Heart right ventricle (tissue), 16 donors: Measurements from ENCODE around the gene FBXO2. TPM values are rescaled to one million over a fixed set of nuclear protein-coding genes. Genes with fewer than 3 reads are reported as not detected.
A peak's percentile ranks its signal among the peaks of the same experiment; 100 is the strongest.

ENCODE experiments used
- ATAC-seq, 8 donors: fragments of 200-7000 bp; cut with Tn5 transposase; one replicate each; pipeline ENCODE4 v1.9.1; 2020; ENCODE audit warnings: mild to moderate bottlenecking in 8 of 8, moderate library complexity in 8 of 8, moderate number of reproducible peaks in 1 of 8
- DNase-seq, 2 donors: peaks; one replicate each; pipeline ENCODE4 v3.0.0-alpha.2; 2020
- H3K27ac ChIP-seq, 10 donors: fragments of 200-600 bp; sonication (generic) in 2 of 10; one replicate each; pipeline versions ENCODE4 v1.5.0 to v1.8.0; 2020 to 2022; ENCODE audit warnings: mild to moderate bottlenecking in 3 of 10
- H3K27me3 ChIP-seq, 7 donors: fragments of 200-600 bp; one replicate each; pipeline ENCODE4 v1.8.0; 2021 to 2022; ENCODE audit warnings: mild to moderate bottlenecking in 2 of 7
- H3K36me3 ChIP-seq, 9 donors: fragments of 200-600 bp; sonication (generic) in 1 of 9; one replicate each; pipeline versions ENCODE4 v1.5.0 to v1.8.0; 2020 to 2022; ENCODE audit warnings: mild to moderate bottlenecking in 2 of 9
- H3K4me1 ChIP-seq, 9 donors: fragments of 200-600 bp; sonication (generic) in 1 of 9; one replicate each; pipeline versions ENCODE4 v1.5.0 to v1.8.0; 2020 to 2022; ENCODE audit warnings: mild to moderate bottlenecking in 4 of 9
- H3K4me3 ChIP-seq, 10 donors: fragments of 200-600 bp; sonication (generic) in 2 of 10; one replicate each; pipeline versions ENCODE4 v1.5.0 to v1.8.0; 2020 to 2022; ENCODE audit warnings: mild to moderate bottlenecking in 7 of 10, moderate library complexity in 2 of 10
- H3K9me3 ChIP-seq, 11 donors: fragments of 200-600 bp in 10 of 11; sonication (generic) in 2 of 11; one replicate each; pipeline versions ENCODE4 v1.5.0 to v1.8.0; 2013 to 2022; ENCODE audit warnings: mild to moderate bottlenecking in 2 of 11, control low read depth in 1 of 11, moderate library complexity in 1 of 11
- WGBS, 2 donors: extraction: QIAGEN DNeasy Blood & Tissue Kit; methylation state at CpG; one replicate each; pipeline ENCODE4 v1.1.7; 2013; ENCODE audit warnings: inconsistent platforms in 1 of 2; 5-methylcytosine and 5-hydroxymethylcytosine counted together
- intact Hi-C, 10 donors: fragments of 100-400 bp; cut with DNase I; formaldehyde crosslinking; loops; one replicate each; pipeline versions ENCODE4 v1.11.1 to v1.14.2; 2022
- polyA plus RNA-seq, 2 donors: library from polyadenylated mRNA; stranded (reverse); fragments of 200-250 nt; gene quantifications; one replicate each; pipeline ENCODE4 v1.2.3, GENCODE V29; 2013
- total RNA-seq, 10 donors: library from RNA; stranded (reverse); fragmentation: NEBNext Ultra II Directional in 3 of 10; extraction: Animal tissue kit (Norgen Biotek cat#: 25700) in 3 of 10; gene quantifications; one replicate each; pipeline versions ENCODE4 v1.2.1 to v1.2.4, GENCODE V29; 2021 to 2023
- TF ChIP-seq, protein P1 (sequence below), 9 donors: fragments of 200-600 bp; sonication (generic) in 2 of 9; IDR thresholded peaks; one replicate each; pipeline versions ENCODE4 v1.5.0 to v1.8.0; 2021 to 2022; ENCODE audit warnings: antibody characterized with exemption in 9 of 9, mild to moderate bottlenecking in 5 of 9, moderate library complexity in 1 of 9
- donor health status: Arrhythmogenic right ventricular cardiomyopathy.
- donor health status: ischemic (EF 13 %, LVEDD 7.1; RV severe dilation, severe dysfunction).
- donor health status: healthy with polysubstance abuse.
- donor health status: DM: no; HTN: yes; CAD: no.
- donor health status: DM: no; HTN: no; CAD: no.
- donor health status: ischemic (EF 25% LVEDD 6.9; RV normal size, moderate dysfunction).
- donor health status: ischemic (EF 25% LVEDD 5.7; RV mildly dilated, moderate dysfunction).
- donor health status: healthy.
- donor health status: DM: yes; HTN: yes; CAD: no.
- donor health status: Ischemic cardiomyopathy.
- donor health status: ischemic (EF 35%, LVEDD 5.7; RV mildly dilated, moderate dysfunction).
- donor health status: nonischemic (EF 11% LVEDD 7.7; RV severe dilation, severe dysfunction).
- donor health status: DM: yes; HTN: yes; CAD: no.
- donor health status: PGD.
- donor health status: ischemic (EF 29% LVEDD 5.4; RV normal size, mild dysfunction).
- donor health status: nonischemic (EF 23%, LVEDD 6.1; RV moderate dilation, normal function).

Gene FBXO2
- total and polyA plus RNA-seq, 12 donors, result 0.70 to 5.5 (median 2.0) TPM

DNA sequence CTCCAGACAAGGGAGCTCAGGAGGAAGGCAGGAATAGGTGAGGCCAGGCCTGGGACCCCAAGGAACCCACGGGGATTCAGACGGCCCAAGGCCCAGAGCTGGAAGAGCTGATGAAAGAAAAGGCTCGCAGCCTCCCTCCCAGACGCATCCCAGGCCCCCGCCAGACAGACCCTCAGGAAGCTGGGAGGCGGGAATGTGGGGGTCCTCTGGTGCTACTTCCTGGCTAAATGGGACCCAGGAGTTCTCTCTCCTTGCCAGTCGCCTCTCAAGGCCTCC, 430 bp downstream of the FBXO2 start:
- TF ChIP-seq, protein P1, sequence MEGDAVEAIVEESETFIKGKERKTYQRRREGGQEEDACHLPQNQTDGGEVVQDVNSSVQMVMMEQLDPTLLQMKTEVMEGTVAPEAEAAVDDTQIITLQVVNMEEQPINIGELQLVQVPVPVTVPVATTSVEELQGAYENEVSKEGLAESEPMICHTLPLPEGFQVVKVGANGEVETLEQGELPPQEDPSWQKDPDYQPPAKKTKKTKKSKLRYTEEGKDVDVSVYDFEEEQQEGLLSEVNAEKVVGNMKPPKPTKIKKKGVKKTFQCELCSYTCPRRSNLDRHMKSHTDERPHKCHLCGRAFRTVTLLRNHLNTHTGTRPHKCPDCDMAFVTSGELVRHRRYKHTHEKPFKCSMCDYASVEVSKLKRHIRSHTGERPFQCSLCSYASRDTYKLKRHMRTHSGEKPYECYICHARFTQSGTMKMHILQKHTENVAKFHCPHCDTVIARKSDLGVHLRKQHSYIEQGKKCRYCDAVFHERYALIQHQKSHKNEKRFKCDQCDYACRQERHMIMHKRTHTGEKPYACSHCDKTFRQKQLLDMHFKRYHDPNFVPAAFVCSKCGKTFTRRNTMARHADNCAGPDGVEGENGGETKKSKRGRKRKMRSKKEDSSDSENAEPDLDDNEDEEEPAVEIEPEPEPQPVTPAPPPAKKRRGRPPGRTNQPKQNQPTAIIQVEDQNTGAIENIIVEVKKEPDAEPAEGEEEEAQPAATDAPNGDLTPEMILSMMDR (IDR thresholded peaks at IDR 0.05), result no peak
- Histone ChIP-seq H3K36me3 (peaks cover 0 to 20% (median 3%) of the 10 kb centered on the region in 9 donors), H3K4me3 (peak overlapping the region in 9 of 10 donors; percentile 56 to 77 (median 66)), H3K4me1 (peaks cover 4 to 39% (median 25%) of the 10 kb centered on the region in 9 donors), H3K27me3 (peaks cover 3 to 47% (median 18%) of the 10 kb centered on the region in 7 donors), H3K9me3 (no peaks in the 10 kb centered on the region), H3K27ac (peak overlapping the region in 1 of 10 donors; percentile 15)
- intact Hi-C loops, result loop anchor here in 4 of 10 donors (2.0 to 5.0 kb wide), 3 partner anchors 64 to 69 kb away; no protein-coding TSS in a partner anchor
- ATAC-seq (no peak), DNase-seq (no peak)
- 61% methylated on average over 7 of the region's 7 CpGs for WGBS, 2 donors

DNA sequence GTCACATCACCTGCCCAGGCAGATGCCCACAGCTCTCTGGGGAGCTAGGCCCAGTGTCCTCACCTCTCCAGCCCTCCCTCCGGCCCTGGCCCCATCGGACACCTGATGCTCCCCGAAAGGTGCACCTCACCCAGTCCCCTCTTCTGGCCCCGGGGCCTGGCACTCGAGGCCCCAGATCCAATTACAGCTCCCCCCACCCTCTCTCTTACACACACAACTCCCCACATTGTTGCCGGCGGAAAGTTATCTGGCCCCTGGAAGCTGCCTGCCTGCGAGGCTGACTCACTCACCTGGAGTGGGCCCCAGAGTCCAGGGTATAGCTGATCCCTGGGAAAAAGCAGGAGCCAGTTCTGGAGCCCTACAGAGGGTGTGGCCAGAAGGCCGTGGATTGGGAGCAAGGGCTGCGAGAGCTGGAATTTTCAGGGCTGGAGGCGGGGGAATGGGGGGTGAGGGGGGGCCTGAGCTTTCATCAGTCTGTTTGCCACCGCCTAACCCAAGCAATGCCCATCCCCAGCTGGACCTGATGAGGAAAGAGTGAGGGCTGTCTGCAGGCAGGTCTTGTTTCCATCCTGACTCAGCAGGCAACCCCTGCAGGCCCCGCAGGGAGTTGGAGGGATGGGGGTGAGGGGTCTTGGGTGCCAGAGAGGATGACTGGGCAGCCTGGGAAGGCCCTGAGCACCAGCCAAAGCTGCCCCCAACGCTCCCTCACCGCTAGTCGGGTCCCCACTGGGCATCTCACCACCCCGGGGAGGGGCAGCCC, 948 bp downstream of the FBXO2 start:
- Histone ChIP-seq H3K4me1 (peaks cover 4 to 44% (median 30%) of the 10 kb centered on the region in 9 donors), H3K36me3 (peaks cover 0 to 15% (median 0%) of the 10 kb centered on the region in 9 donors), H3K9me3 (no peaks in the 10 kb centered on the region), H3K27ac (peak overlapping the region in 1 of 10 donors; percentile 15), H3K27me3 (peaks cover 3 to 51% (median 20%) of the 10 kb centered on the region in 7 donors), H3K4me3 (no peak overlapping the region)
- no peak for ATAC-seq
- DNase-seq, result no peak
- 71 to 76% methylated on average over 17 of the region's 17 CpGs for WGBS, 2 donors
- intact Hi-C loops, result loop anchor here in 4 of 10 donors (2.0 to 5.0 kb wide), 3 partner anchors 64 to 69 kb away; no protein-coding TSS in a partner anchor
- TF ChIP-seq, protein P1 (IDR thresholded peaks at IDR 0.05), result no peak

DNA sequence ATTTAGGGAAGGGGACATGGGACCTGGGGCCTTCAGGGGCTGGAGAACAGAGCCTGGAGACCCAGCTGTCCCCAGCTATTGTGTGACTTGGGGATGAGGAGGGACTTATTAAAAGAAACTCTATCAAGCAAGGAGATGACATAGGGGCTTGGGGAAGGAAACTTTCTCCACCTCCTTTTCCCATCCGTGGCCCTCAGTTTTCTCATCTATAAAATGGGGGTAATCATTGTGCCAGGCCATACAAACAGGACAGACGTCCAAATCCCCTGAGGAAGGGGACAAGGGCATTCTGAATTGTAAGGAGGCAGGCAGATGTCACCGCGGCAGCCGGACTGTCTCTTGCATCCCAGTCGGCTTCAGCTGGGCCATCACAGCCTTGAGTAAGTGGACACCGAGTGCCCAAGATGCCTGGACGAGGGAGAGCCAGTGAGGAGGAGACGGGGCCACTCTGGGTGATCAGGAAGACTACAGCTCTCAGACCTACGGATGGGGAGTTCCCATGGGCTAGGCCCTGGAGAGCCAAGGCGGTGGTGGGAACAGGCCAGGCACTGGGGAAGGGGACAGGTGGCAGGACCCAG, 1.9 kb downstream of the FBXO2 start:
- Histone ChIP-seq H3K27me3 (peaks cover 3 to 51% (median 23%) of the 10 kb centered on the region in 7 donors), H3K9me3 (no peaks in the 10 kb centered on the region), H3K27ac (no peak overlapping the region), H3K4me3 (no peak overlapping the region), H3K4me1 (peaks cover 4 to 52% (median 35%) of the 10 kb centered on the region in 9 donors), H3K36me3 (peaks cover 0 to 8% (median 0%) of the 10 kb centered on the region in 9 donors)
- ATAC-seq (no peak), DNase-seq (no peak)
- intact Hi-C loops, result loop anchor here in 4 of 10 donors (2.0 to 5.0 kb wide), 3 partner anchors 65 to 70 kb away; no protein-coding TSS in a partner anchor
- TF ChIP-seq, protein P1 (IDR thresholded peaks at IDR 0.05), result no peak
- 86 to 89% methylated on average over 11 of the region's 11 CpGs for WGBS, 2 donors

DNA sequence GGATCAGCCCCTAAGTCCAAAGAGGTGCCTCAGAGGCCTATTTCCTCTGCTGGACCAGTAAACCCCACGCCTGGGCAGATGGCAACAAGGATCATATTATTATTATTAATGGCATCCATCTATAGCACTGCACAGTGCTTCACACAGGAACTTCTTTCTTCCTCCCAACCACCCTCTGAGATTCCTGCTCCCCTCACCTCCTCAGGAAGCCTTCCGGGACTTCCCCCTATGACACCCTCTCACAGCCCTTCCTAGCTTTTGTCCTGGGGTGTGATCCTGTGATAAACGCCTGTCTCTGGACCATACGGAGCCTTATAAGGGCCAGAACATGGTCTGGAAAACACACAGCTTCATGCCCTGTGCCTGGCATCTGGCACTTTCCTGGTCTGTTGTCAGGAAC, 3.2 kb downstream of the FBXO2 start:
- WGBS, 2 donors, result 84 to 85% methylated on average over 4 of the region's 4 CpGs
- Histone ChIP-seq H3K4me3 (peak overlapping the region in 1 of 10 donors; percentile 28), H3K9me3 (no peaks in the 10 kb centered on the region), H3K27ac (no peak overlapping the region), H3K36me3 (no peaks in the 10 kb centered on the region), H3K27me3 (peaks cover 3 to 51% (median 23%) of the 10 kb centered on the region in 7 donors), H3K4me1 (peaks cover 4 to 51% (median 35%) of the 10 kb centered on the region in 9 donors)
- DNase-seq (no peak), ATAC-seq (no peak)
- intact Hi-C loops, result loop anchor here in 4 of 10 donors (2.0 to 5.0 kb wide), 3 partner anchors 66 to 71 kb away; no protein-coding TSS in a partner anchor
- TF ChIP-seq, protein P1 (IDR thresholded peaks at IDR 0.05), result no peak
